AG04450 (cell line): ENCODE data around the gene SORL1-AS1.
"Not testable (repeated sequence)": the region's sequence is repeated elsewhere in the genome, so short reads cannot be mapped to it uniquely, and the experiment has no call there.

Experiments
- CTCF ChIA-PET: fragments of 300-600, 350-600 bp; formaldehyde crosslinking; extraction: SDS; loops from one replicate; lab custom pipeline; 2022; ENCODE audit warnings: antibody characterized with exemption, inconsistent platforms; lab: Charles Lee
- POLR2A ChIA-PET: fragments of 350-600 bp; formaldehyde crosslinking; extraction: SDS; loops from one replicate; lab custom pipeline; 2021; ENCODE audit warnings: antibody characterized with exemption, inconsistent platforms; lab: Yijun Ruan, JAX
- DNase-seq: peaks from one replicate; pipeline ENCODE4 v3.0.0-alpha.2; 2011; ENCODE audit warnings: low read depth, low spot score
- H3K27ac ChIP-seq: one replicate; pipeline ENCODE4 v1.5.1; 2012; ENCODE audit warnings: low read depth, low read length, control low read depth
- H3K27me3 ChIP-seq: one replicate; pipeline ENCODE4 v1.6.0; 2012; ENCODE audit warnings: low read length; ENCODE audit not compliant: control insufficient read depth, insufficient read depth
- H3K4me3 ChIP-seq: 2 replicates; pipeline ENCODE4 v1.5.1; 2011; ENCODE audit warnings: mild to moderate bottlenecking, low read depth, low read length, control low read depth
- H3K9me3 ChIP-seq: 2 replicates; pipeline ENCODE4 v1.5.1; 2012; ENCODE audit warnings: low read length; ENCODE audit not compliant: control insufficient read depth, insufficient read depth
- TF ChIP-seq, protein P1 (sequence below): IDR thresholded peaks from 2 replicates; pipeline ENCODE4 v1.5.1; 2011; ENCODE audit warnings: low read depth, low read length, control low read depth, inconsistent platforms

SORL1-AS1 gene

DNA sequence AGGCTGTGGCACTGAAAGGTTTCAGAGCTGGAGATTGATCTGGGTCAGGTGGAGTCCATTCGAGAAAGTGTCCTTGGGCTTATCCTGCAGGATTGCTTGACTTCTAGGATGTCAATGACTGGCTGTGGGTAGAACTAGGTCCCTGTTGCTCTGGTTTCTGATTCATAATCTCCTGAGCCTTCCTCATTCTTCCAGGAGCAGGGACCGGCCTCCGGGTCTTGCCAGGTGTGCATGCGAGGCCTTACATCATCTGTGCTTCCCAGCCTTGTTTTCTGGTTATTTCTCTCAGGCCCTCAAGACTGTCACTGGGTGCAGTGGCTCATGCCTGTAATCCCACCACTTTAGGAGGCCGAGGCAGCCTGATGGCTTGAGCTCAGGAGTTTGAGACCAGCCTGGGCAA lies 33.3 kb upstream of the SORL1-AS1 start:
- ChIA-PET CTCF (no interaction called here), POLR2A (no interaction called here)
- Histone ChIP-seq H3K9me3 (no peaks in the 10 kb centered on the region), H3K4me3 (no peak overlapping the region), H3K27me3 (peaks cover 4% of the 10 kb centered on the region), H3K27ac (no peak overlapping the region)
- TF ChIP-seq, protein P1, sequence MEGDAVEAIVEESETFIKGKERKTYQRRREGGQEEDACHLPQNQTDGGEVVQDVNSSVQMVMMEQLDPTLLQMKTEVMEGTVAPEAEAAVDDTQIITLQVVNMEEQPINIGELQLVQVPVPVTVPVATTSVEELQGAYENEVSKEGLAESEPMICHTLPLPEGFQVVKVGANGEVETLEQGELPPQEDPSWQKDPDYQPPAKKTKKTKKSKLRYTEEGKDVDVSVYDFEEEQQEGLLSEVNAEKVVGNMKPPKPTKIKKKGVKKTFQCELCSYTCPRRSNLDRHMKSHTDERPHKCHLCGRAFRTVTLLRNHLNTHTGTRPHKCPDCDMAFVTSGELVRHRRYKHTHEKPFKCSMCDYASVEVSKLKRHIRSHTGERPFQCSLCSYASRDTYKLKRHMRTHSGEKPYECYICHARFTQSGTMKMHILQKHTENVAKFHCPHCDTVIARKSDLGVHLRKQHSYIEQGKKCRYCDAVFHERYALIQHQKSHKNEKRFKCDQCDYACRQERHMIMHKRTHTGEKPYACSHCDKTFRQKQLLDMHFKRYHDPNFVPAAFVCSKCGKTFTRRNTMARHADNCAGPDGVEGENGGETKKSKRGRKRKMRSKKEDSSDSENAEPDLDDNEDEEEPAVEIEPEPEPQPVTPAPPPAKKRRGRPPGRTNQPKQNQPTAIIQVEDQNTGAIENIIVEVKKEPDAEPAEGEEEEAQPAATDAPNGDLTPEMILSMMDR, result no peak
- DNase-seq, result no peak

DNA sequence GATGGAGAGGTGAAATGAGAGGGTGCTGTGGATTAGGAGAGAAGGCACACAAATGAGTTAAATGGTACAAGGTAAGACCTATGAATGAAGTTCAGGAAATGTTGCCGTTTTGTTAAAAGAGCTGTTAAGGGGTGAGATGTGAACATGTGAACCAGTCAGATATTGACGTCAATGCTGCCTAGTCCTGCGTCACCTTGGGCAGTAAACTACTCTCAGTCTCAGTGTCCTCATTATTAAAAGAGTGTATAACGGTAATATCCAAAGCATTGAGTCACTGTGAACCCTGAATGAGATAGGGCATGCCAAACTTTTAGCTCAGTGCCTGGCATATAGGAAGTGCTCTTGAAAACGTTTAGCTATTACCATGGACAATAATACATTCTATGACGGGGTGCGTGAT lies 32.4 kb upstream of the SORL1-AS1 start:
- Histone ChIP-seq H3K9me3 (no peaks in the 10 kb centered on the region), H3K27me3 (peaks cover 4% of the 10 kb centered on the region), H3K4me3 (no peak overlapping the region), H3K27ac (no peak overlapping the region)
- DNase-seq, result no peak
- CTCF ChIA-PET, result no interaction called here
- POLR2A ChIA-PET, result no interaction called here
- TF ChIP-seq, protein P1, result no peak

DNA sequence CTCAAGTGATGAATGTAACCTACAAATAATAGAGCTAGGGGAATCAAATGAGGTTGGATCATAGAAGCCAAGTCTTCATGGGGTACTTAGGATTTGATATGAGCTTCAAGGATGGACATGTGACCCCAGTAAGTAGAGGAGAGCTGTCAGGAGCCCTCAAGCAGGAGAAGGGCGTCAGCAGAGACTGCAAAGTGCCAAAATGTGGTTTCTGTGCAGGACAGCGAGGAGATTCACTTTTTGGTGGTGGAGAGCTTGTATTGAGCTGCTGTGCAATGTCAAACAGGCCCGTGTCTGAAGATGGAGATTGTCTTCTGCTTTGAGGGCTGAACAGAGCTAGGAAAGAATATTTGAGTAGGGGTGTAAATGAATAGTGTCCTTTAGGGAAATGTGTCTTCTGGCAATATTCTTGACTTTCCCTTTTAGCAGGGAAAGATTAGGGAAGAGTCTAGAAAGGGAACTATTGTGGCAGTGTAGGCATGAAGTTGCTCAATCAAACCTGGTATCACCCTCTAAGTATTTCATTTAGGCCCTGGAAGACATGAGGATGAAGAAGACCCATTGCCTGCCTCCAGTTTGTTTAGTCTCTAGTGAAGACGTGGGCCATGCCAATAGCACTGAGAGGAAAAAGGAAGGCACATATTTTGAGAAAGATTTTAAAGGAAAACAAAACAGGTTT lies 31.2 kb upstream of the SORL1-AS1 start:
- Histone ChIP-seq H3K9me3 (no peaks in the 10 kb centered on the region), H3K4me3 (no peak overlapping the region), H3K27me3 (peaks cover 7% of the 10 kb centered on the region), H3K27ac (no peak overlapping the region)
- TF ChIP-seq, protein P1, result no peak
- DNase-seq, result no peak
- ChIA-PET POLR2A (no interaction called here), CTCF (no interaction called here)

DNA sequence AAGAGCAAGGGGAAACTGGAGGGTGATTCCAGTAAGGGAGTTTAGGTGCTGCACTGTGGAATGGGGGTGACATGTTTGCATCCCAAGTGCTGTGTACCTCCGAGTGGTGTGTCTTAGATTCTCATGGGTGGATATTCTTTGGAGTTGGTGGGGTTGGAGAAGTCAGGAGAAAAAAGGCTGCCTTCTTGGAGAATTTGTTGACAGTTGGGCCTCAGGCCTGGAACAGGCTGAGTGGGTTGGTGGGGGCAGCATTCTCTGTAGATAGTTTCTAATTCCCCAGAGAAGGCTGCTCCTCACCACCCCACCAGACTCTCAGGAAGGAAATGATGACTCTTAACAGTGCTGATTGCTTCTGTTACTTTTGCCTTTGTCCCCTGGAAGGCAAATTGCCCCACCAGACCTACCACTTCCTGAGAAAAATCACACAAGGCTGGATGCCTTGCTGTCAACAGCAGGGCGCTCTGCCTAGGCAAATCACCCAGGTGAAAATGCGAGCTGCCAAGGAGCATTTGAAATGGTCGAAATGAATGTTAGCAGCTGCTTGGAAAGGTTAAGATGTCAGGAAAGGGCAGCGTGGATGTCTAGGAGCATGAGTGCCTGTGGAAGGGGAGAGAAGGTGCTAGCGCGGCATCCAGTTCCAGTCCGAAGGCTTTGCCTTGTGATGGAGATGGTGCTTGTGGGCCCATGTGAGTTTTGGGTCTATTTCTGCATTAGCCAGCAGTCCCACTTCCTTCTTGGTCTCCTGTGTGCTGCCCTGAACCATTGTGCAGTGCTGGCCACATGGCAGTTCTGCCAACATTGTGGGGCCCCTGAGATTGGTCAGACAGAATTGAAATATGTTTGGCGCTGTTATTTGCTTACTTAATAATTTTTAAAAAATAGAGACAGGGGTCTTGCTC lies 29.7 kb upstream of the SORL1-AS1 start:
- ChIA-PET CTCF (no interaction called here), POLR2A (no interaction called here)
- TF ChIP-seq, protein P1, result no peak
- Histone ChIP-seq H3K27me3 (peaks cover 7% of the 10 kb centered on the region), H3K27ac (no peak overlapping the region), H3K4me3 (no peak overlapping the region), H3K9me3 (no peaks in the 10 kb centered on the region)
- no peak for DNase-seq

DNA sequence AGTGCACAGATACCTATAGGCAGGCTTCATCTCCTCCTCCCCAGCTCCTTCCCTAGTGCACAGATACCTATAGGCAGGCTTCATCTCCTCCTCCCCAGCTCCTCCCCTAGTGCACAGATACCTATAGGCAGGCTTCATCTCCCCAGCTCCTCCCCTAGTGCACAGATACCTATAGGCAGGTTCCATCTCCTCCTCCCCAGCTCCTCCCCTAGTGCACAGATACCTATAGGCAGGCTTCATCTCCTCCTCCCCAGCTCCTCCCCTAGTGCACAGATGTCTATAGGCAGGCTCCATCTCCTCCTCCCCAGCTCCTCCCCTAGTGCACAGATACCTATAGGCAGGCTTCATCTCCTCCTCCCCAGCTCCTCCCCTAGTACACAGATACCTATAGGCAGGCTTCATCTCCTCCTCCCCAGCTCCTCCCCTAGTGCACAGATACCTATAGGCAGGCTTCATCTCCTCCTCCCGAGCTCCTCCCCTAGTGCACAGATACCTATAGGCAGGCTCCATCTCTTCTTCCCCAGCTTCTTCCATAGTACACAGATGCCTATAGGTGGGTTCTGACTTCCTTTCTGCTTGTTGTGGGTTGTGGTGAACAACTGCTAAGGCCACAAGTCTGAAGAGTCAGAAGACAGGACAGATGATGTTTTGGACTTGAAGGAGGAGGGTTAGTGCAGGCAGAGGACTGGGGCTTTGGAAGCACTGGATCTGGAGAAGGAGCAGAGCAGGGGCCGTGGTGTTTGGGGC lies 28.9 kb upstream of the SORL1-AS1 start:
- H3K27me3 ChIP-seq, DNase-seq, H3K4me3 ChIP-seq, H3K27ac ChIP-seq, CTCF ChIA-PET, H3K9me3 ChIP-seq: not testable (repeated sequence)
- POLR2A ChIA-PET, result interaction anchor here (0.7 kb wide), 1 partner anchor 1004 kb away, joined by 3 read pairs; no protein-coding TSS in a partner anchor
